GM19023 (cell line): ENCODE data around the gene BBS4.
"Not testable (repeated sequence)": the region's sequence is repeated elsewhere in the genome, so short reads cannot be mapped to it uniquely, and the experiment has no call there.

Experiments used
- ATAC-seq: cut with Tn5 transposase; IDR thresholded peaks from one replicate; pipeline ENCODE4 v1.9.1; 2021; ENCODE audit warnings: mild to moderate bottlenecking, moderate library complexity; ENCODE audit not compliant: unreplicated experiment

Gene BBS4, protein sequence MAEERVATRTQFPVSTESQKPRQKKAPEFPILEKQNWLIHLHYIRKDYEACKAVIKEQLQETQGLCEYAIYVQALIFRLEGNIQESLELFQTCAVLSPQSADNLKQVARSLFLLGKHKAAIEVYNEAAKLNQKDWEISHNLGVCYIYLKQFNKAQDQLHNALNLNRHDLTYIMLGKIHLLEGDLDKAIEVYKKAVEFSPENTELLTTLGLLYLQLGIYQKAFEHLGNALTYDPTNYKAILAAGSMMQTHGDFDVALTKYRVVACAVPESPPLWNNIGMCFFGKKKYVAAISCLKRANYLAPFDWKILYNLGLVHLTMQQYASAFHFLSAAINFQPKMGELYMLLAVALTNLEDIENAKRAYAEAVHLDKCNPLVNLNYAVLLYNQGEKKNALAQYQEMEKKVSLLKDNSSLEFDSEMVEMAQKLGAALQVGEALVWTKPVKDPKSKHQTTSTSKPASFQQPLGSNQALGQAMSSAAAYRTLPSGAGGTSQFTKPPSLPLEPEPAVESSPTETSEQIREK

DNA sequence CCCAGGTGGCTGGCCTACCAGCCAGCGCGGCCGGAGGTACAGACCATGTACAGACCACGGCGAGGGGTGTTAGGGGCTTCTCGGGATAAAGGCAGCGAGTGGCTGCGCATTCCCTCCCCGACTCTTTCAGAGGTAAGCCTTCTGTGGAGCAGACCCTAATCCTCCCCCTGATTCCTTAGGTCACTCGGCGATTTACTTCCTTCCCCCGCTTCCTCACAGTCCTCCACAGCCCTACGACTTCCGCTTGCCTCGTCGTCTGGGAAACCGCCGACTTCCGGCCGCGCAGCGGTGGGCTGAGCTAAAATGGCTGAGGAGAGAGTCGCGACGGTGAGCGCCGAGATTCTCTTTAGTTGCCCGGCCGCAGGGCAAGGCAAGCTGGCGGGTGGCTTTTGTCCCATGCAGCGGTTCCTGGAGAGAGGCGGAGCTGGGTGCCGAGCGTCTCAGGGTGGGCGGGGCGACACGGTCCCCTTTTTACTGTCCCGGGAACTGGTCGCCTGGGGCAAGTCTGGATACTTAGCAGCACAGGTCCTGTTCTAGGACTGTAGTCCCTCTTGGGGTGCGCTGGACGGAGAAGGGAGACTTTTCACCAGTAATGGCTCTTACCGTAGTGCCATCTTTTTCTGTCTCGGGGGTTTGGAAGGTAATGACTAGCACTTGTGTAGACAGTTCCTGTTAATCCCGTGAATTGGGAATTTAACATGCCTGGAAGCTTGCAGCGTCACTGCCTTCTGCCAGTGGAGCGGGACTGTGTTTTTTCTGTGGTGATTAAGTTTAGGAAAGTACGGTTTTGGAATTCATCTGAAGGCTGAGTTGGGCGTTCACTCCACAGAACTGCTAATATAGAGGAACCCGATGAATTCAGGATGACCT lies at the start of gene BBS4, which contains the start of gene HIGD2B:
BBS4 (plus strand) TSS at position 283 of the 870 bp plus-strand sequence; CDS start at position 304, 21 bp downstream.
HIGD2B (minus strand) TSS at position 258 of the 870 bp plus-strand sequence. CDS start 9,808 bp downstream, outside the sequence.
- peak; percentile 98 for ATAC-seq

DNA sequence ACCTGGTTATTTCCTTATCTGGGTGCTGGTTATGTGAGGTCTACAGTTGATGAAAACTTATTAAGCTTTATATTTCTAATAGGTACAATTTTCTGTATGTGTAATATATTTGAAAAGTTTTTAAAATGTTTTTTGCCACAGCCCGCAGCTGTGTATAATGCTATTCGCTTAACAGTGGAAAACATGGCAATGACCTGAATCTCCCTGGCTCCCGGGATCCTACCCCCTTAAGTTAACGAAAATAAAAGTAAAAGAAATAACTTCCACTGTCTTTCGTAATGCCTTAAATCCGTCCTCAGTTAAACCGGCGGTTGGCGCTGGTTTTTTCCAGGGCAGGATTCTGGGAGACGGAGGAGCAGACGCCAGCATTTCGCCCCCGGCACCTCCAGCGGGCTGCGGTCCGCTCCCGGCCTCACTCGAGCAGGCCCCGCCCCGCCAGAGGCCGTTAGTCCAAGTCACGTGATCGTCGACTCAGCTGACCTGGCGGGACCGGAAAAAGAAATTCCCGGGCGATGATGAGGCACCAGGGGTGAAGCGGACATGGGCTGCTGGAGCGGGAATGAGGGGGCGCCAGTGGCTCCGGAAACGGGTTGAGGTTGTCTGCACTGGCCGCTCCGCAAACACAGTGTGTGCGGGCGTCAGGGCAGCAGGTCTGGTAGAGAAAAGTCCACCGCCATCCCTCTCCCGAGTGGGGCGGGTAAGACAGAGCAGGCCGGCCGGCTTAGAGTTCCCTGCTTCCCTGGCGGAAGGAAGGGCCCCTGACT lies 49.3 kb upstream of the BBS4 start:
- not testable (repeated sequence) for ATAC-seq

DNA sequence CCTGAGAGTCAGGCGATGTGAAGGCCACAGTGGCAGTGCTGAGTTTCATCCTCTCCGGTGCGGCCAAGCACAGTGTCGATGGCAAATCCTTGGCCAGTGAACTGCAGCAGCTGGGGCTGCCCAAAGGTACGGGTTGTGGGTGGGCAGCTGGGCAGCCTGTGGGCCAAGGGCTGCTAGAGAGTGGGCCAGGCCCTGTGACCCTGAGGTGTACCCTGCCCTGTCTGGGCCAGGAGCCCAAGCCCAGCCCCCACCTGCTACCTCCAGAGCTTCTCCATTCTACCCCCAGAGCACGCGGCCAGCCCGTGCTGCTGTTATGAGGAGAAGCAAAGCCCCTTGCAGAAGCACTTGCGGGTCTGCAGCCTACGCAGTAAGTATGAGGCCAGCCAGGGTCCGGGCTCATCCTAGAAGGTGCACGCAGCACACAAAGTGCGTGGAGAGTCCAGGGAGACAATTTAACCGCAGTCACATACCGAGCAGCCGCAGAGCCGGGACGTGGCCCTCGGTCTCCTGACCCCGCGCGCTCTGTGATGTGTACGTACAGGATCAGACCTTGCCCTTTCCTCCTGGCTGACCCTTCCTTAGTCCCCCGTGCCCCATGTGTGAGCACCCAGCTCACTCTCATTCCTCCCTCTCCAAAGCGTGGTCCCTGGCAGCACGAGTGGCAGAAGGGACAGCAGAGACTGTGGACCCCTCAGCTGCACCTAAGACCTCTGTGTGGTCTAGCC lies 46.1 kb upstream of the BBS4 start:
- ATAC-seq, result not testable (repeated sequence)

DNA sequence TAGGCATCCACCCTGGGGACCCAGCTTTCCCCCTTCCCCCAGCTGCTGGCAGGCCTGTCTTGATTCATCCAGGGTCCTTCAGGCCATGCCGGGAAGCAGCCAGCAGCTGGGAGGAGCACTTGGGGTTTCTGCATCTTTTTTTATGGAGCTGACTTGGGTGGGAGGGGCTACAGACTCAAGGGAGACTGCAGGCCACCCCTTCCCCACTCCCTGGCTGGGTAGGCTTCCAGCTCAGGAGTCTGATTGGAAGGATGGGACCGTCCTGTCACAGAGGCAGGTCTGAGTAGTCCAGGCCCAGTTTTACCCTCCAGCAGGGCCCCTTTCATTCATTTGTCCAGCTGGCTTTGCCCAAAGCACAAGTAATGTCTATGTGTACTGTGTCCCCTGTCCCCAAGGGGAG lies 43.7 kb upstream of the BBS4 start:
- ATAC-seq, result not testable (repeated sequence)

DNA sequence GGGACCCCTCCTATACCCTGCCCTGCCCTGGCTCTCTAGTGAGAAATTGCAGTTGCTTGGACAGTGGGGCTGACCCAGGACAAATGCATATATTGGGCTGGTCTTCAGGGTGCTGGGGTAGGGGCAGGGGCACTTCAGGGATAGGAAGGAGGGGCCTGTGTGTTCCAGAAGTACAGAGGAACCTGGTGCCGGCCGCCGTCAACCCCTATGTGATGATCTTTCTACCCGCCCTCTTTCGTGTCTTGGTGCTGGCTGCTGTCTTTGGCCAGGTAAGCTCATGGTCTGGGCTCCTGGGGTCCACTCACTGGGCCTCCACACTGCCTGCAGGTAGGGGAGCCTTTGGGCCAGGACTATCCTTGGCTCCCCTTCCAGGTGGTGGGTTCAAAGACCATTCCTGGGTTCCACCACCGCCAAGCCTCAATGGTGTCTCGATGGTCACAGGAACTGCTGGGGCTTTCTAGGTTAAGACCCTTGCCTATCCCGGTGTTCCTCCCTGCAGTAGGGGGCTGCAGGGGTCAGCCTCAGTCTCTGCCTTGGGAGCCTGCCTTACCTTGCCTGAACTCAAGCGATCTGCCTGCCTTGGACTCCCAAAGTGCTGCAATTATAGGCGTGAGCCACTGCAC lies 37.3 kb upstream of the BBS4 start:
- ATAC-seq, result not testable (repeated sequence)

DNA sequence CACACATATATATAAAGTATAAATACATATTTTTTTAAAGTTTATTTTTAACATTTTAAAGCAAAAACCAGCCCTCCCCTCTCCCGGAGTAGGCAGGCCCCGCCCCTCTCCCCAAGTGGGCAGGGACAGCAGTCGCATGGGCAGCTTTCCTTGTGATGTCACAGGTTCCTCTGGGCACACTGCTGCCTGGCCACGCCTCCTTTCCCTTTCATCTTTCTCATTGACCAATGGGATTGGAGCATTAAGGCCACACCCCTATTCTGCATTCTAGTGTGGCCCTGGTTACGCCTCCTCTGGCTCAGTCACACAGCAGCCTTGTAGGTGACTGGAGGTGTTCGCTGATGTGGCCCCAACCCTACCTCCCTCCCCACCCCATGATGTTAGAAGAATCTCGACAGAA lies 31.6 kb upstream of the BBS4 start, which contains the start of gene GOLGA6B:
GOLGA6B (plus strand) TSS at position 301 of the 400 bp plus-strand sequence; CDS start at position 342, 41 bp downstream.
- ATAC-seq, result not testable (repeated sequence)

DNA sequence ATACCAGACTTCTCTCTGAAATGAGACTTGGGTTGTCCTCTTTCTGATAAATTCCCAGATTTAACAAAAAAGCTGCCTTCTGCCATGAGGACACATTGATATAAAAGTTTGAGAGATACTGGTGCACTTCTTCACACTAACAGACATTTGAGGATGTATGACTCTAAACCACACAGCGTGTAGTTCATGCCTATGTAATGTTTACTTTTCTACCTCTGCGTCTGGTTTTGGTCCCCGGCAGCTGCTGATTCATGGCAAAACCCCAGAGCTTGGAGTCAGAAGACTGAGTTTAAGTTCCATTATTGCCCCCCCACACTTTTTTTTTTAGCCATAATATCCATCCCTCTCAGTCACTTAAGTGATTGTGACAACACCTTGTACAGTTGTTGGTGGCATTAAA lies 30.0 kb upstream of the BBS4 start:
- ATAC-seq, result not testable (repeated sequence)

DNA sequence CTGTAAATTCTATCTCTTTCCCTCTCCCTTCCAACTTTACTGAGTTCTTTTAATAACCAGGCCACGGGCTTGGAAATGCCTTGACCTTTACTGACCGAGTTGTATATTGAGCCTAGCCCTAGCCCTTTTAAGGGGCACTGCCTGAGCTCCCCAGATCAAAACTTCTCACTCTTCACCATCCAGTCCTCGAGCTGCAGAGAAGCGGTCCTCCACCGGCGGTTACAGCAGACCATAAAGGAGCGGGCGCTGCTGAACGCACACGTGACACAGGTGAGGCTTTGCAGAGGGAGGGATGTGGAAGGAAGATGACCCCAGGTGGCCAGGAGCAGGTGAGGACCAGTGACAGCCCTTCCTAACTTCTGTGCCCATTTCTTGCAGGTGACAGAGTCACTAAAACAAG lies 24.9 kb upstream of the BBS4 start:
- not testable (repeated sequence) for ATAC-seq

DNA sequence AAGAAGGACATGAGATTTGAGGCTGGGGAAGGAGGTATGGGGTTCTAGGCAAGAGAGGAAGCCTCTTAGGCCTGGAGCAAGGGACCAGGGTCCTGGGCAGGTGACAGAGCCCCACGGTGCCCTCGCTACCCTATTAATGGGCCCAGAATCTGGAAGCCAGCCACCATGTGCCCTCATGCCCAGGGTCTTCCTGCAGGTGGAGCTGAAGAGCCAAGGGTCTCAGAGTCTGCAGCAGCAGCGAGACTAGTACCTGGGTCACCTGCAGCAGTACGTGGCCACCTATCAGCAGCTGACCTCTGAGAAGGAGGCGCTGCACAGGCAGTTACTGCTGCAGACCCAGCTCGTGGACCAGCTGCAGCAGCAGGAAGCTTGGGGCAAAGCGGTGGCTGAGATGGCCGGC lies 22.1 kb upstream of the BBS4 start:
- not testable (repeated sequence) for ATAC-seq

DNA sequence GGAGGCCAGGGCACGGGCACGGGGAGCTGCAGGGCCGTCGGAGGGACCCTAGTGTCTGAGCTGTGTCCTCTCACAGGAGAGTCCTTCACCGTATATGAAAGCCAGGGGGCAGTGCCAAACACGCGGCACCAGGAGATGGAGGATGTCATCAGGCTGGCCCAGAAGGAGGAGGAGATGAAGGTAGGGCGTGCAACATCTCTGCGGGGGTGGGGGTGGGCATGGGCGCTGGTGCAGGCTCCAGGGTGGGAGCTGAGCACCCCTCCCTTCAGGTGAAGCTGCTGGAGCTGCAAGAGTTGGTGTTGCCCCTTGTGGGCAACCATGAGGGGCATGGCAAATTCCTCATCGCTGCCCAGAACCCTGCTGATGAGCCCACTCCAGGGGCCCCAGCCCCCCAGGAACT lies 20.3 kb upstream of the BBS4 start:
- ATAC-seq, result not testable (repeated sequence)

DNA sequence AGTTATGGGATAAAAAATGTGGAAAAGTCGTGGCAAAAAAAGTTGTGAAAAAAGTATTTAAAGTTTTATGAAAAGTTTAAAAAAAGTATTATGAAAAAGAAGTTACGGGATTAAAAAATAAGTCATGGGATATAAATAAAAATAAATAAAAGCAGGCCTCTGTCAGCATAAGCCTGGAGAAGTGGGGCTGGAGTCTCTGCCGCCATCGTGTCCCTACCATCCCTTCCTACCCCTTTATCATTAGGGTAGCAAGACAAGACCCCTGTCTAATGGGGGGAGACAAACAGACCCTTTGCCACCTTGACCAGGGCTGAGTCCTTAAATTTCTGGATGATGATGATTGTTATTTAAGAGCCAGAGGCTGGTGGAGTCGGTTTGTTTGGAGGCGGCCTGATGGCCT lies 16.2 kb upstream of the BBS4 start:
- ATAC-seq, result not testable (repeated sequence)

DNA sequence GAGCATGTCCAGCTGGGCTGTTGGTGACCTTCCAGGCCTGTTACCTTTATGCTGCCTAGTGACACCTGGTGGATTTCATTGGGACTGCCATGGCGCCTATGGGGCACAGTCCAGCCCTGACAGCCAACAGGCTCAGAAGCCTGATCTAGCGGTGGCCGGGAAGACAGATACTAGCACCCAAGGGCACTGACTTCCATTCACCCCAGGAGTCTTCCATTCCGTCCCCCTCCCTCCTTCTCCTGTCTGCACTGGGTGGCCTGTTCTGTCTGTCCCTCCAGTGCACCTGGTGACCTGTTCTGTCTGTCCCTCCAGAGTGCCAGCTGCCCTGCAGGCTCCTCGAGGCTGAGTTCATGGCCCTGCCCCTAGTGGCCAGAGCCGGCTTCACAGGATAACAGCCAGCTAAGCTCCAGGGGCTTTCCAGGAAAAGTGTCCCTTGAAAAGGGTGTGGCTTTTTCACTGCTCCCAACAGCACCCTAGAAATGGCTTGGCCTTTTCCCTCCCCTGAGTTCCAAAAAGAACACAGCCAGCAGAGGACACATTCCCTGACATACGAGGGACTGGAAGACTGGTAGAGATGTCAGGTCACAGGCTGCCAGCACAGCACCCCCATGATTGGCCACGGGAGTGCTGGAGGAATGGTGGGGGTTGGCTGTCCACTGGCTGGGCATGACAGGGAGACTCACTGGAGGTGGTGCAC lies 15.2 kb upstream of the BBS4 start:
- peak; percentile 91 for ATAC-seq

DNA sequence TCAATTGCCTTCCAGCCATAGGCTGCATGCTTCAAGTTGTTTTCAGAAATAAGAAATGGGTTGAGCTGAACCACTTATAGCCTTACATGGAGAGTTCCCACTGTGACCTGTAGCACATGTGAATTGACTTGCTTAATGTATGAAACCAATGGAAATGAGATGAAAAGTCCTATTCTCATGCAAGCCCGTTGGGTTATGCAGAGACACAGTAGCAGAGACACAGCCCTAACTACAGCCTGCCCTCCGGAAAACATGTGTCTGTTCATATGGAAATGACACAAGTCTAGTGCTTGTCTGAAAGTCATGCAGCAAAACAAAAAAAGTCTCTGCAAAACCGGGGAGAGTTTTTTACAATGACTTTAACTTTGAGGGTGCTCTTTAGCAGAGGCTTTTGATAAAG lies 14.5 kb upstream of the BBS4 start:
- ATAC-seq, result no peak

DNA sequence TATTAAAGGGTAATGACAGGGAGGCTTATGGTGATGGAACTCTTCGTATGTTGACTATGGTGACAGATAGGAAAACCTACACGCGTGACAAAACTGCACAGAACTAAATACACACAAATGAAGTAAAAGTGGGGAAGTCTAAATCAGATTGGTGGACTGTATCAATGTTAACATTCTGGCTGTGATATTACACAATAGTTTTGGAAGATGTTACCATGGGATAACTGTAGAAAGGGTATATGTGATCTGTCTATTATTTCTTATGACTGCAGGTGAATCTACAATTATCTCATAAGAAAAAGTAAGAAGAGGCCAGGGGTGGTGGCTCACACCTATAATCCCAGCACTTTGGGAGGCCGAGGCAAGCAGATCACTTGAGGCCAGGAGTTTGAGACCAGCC lies 9.2 kb upstream of the BBS4 start:
- no peak for ATAC-seq

DNA sequence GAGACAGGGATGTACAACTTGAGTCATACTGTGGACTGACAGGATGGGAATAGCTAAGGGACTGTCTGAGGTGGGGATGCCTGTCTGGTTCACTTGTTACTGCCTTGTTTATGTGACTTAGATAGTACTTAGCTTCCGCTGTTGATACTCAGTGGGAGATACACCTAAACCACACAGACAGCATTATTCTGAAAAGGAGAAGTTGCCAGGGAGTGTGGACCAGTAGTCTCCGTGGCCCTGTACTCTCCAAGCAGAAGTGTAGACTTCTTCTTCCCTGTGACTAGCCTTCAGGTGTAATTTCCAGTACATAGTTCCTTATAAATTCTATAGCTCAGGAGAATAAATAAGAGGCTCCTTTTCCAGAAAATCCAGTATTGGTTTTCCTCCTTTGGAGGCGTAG lies 5.1 kb upstream of the BBS4 start:
- ATAC-seq, result no peak

DNA sequence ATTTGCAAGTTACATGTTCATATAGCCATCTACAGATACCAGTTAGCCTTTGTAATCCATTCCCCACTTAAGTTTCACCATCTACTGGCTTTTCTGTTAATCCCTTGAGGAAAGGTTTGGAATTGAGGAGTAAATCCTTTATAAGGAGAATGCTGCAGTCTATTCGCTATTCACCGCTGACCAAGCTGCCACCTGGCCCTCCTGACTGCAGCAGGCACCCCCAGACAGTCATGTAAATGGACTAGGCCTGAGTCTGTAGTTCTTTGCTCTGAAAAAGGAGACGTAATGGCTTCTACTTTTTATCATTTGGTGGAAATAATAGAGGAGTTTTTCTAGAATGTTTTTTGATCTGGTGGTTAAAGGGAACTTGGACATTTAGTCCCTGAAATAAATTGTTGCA lies 3.2 kb upstream of the BBS4 start:
- no peak for ATAC-seq

DNA sequence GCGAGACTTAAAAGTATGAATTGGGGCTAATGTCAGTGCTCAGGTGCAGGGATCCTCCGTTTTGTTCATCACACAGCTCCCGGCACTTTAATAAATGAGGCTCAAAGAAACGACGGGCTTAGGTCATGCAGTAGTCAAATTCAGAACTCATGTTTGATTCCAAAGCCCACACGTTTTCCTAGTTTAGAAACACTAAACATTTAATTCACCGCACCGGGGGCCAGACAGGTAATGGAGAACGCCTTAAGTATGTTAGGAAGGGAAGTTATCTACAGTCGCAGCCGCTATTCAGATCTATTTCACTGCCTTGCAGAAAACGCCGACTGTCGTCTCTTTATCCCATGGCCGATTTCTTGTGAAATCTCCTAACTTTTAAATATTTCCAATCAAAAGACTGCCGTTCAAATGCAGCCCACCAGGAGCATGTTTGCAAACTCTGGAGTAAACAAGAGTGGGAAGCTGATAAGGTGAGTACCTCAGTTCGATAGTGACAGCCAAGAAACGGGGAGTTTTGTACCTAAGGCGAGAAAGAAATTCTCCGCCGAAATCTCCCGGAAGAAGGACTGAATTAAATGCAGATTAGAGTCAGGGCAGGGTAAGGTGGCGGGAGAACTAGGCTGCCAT lies 594 bp upstream of the BBS4 start:
- ATAC-seq, result no peak

DNA sequence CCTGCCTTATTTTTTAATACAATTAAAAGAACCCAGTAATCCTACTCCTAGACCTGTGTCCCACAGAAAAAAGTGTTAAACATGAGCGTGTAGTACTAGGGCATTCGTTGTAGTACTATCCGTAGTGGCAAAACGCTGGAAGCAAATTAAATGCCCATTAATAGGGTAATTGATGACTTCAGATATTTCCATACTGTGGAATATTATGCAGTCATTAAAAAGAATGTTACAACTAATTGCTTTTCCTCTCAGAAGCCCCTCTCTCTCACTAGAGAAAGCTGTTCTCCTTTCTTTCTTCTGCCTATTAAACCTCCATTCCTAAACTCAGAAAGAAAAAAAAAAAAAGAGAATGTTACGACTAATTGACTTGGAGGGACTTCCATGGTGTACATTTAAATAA lies 2.7 kb downstream of the BBS4 start:
- ATAC-seq, result no peak
